Measurements from ENCODE around the gene OR6N1. TPM values are rescaled to one million over a fixed set of nuclear protein-coding genes. Genes with fewer than 3 reads are reported as not detected.

The OR6N1 gene
- polyA plus RNA-seq, 1 experiment, result not detected

GRCh38 chr1:158731707-158732106 is 40.3 kb downstream of the OR6N1 start:
- no peak overlapping the region for H3K27ac ChIP-seq (ENCODE audit: low read depth, low read length)
- ChIA-PET CTCF (no interaction called here), POLR2A (no interaction called here)
- no peaks in the 10 kb centered on the region for H3K27me3 ChIP-seq (ENCODE audit: control insufficient read depth, insufficient read depth, low read length)
- no peaks in the 10 kb centered on the region for H3K9me3 ChIP-seq (ENCODE audit: control insufficient read depth, insufficient read depth, low read length)
- no peak for TF ChIP-seq CTCF (IDR thresholded peaks at IDR 0.05; ENCODE audit: low read depth, low read length)
- DNase-seq (ENCODE audit: low read depth, low spot score), result no peak
- no peak overlapping the region for H3K4me3 ChIP-seq (ENCODE audit: low read depth, low read length)

- H3K9me3 ChIP-seq (ENCODE audit: control insufficient read depth, insufficient read depth, low read length), result no peaks in the 10 kb centered on the region
- H3K27me3 ChIP-seq (ENCODE audit: control insufficient read depth, insufficient read depth, low read length), result no peaks in the 10 kb centered on the region
- no peak overlapping the region for H3K27ac ChIP-seq (ENCODE audit: low read depth, low read length)
- TF ChIP-seq CTCF (IDR thresholded peaks at IDR 0.05; ENCODE audit: low read depth, low read length), result no peak
- DNase-seq (ENCODE audit: low read depth, low spot score), result no peak
- no peak overlapping the region for H3K4me3 ChIP-seq (ENCODE audit: low read depth, low read length)
- ChIA-PET POLR2A (no interaction called here), CTCF (interaction anchor here (0.7 kb wide), 1 partner anchor 10 kb away, joined by 4 read pairs; no protein-coding TSS in a partner anchor)
These were observed 41.5 kb downstream of the OR6N1 start for GRCh38 chr1:158730453-158730852.

GRCh38 chr1:158728510-158729225 is 43.3 kb downstream of the OR6N1 start:
- Histone ChIP-seq H3K27ac (ENCODE audit: low read depth, low read length) (no peak overlapping the region), H3K4me3 (ENCODE audit: low read depth, low read length) (no peak overlapping the region), H3K9me3 (ENCODE audit: control insufficient read depth, insufficient read depth, low read length) (no peaks in the 10 kb centered on the region), H3K27me3 (ENCODE audit: control insufficient read depth, insufficient read depth, low read length) (no peaks in the 10 kb centered on the region)
- POLR2A ChIA-PET, result no interaction called here
- CTCF ChIA-PET, result no interaction called here
- no peak for TF ChIP-seq CTCF (IDR thresholded peaks at IDR 0.05; ENCODE audit: low read depth, low read length)
- no peak for DNase-seq (ENCODE audit: low read depth, low spot score)

GRCh38 chr1:158724442-158724841 is 47.6 kb downstream of the OR6N1 start:
- DNase-seq (ENCODE audit: low read depth, low spot score), result no peak
- no peak for TF ChIP-seq CTCF (IDR thresholded peaks at IDR 0.05; ENCODE audit: low read depth, low read length)
- CTCF ChIA-PET, result interaction anchor here (0.8 kb wide), 1 partner anchor 274 kb away, joined by 3 read pairs; no protein-coding TSS in a partner anchor
- no peak overlapping the region for H3K27ac ChIP-seq (ENCODE audit: low read depth, low read length)
- no peaks in the 10 kb centered on the region for H3K27me3 ChIP-seq (ENCODE audit: control insufficient read depth, insufficient read depth, low read length)
- H3K4me3 ChIP-seq (ENCODE audit: low read depth, low read length), result no peak overlapping the region
- no peaks in the 10 kb centered on the region for H3K9me3 ChIP-seq (ENCODE audit: control insufficient read depth, insufficient read depth, low read length)
- POLR2A ChIA-PET, result no interaction called here

GRCh38 chr1:158720620-158721019 is 51.4 kb downstream of the OR6N1 start, which contains the start of gene OR6K3:
OR6K3 (minus strand) TSS chr1:158720720; CDS start chr1:158718115, 2,605 bp downstream.
- ChIA-PET CTCF (no interaction called here), POLR2A (no interaction called here)
- H3K4me3 ChIP-seq (ENCODE audit: low read depth, low read length), result no peak within 1 kb of the TSS
- no peaks in the 10 kb centered on the region for H3K9me3 ChIP-seq (ENCODE audit: control insufficient read depth, insufficient read depth, low read length)
- H3K27me3 ChIP-seq (ENCODE audit: control insufficient read depth, insufficient read depth, low read length), result no peaks in the 10 kb centered on the region
- no peak within 1 kb of the TSS for H3K27ac ChIP-seq (ENCODE audit: low read depth, low read length)
- no peak for TF ChIP-seq CTCF (IDR thresholded peaks at IDR 0.05; ENCODE audit: low read depth, low read length)
- no peak for DNase-seq (ENCODE audit: low read depth, low spot score)
